ENCODE measurements around the gene RNF214. TPM values are rescaled to one million over a fixed set of nuclear protein-coding genes. Genes with fewer than 3 reads are reported as not detected.

RNF214 gene
- total RNA-seq, 1 experiment from 2014 or later, result 10.4 TPM

DNA sequence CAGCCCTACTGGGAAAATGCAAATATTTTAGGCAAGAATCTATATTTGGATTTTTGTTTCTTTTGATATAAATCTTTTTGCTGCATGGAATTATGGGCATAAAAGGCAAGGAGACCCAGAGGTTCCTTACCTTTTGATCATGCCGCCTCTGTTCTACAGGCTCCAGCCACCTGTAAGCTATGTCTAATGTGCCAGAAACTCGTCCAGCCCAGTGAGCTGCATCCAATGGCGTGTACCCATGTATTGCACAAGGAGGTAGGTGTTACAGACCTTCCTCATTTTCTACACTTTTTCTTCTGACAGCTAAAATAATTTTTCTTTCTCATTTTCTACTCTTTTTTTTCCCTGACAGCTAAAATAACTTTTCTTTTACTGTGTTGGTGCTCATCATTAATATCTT, 50.5 kb downstream of the RNF214 start:
- DNase-seq (ENCODE audit: low spot score), result no peak

DNA sequence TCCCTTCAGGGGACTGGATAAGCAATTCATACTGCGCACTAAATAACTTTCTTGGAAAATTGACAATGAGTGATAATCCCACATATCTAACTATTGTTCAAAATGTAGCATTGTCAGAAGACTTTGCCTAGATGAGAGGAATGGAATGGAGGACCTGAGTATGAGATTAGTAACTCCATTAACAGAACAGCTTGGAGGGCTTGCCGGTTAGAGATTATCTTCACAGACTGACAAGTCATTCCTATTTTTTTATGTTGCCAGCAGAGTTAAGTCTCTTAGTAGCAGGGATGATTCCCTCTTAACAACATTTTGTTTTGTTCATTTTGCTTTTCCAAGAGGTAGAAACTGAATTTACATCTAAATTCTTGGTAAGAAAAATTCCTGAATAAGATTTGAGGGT, 51.6 kb downstream of the RNF214 start:
- DNase-seq (ENCODE audit: low spot score), result no peak

DNA sequence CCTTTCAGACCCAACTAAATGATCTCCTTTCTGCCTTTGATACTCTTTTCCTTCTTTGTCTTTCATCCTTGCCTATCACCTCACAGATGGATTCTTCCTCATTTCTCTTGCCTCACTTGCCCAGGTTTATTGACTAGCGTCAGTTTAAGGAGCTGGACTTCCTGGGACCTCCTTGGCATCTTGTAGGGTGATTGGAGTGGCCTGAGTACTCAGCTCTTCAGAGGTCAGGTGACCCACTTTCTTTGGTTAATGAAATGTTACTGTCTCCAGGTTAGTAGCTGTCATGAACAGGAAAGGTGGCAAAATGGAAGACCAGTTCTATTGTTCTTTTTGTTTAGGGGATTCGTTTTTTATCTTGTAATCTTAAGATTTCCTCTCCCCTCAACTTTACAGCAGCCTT, 54.1 kb downstream of the RNF214 start:
- DNase-seq (ENCODE audit: low spot score), result no peak

DNA sequence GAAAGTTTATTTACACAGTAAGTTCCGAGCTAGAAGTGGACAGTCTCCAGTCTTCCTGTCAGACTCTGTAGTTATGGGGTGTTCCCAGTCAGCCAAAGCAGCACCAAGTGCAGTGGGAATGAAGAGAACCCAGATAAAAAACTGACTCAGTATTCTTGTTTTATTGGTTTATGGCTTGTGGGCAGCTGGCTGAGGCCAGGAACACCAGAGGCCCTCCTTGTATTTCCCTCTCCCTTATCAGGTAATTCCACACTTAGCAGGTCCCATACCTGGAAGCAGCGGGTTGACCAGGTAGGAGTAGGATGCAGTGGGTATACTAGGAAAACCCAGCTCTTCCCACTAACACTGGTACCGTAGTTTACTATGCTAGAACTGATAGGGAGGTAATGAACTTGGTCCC, 55.2 kb downstream of the RNF214 start:
- no peak for DNase-seq (ENCODE audit: low spot score)

DNA sequence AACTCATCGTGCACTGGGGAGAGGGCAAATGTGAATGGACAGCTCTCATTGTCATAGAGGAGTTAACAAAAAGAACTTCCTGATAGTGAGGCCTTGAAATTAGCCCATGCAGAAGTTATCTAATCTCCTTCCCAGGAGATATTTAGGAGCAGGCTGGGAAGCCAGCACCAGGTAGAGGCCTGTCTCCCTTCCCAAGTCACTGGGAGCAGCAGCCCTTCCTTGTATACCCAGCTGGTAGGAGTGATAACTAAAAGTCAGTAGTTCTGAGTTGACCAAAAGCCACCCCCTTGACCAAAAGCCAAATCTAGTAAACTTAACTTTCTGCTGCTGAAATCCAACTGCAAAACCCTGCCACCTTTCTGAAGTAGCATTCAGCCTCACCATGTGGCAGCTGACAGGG, 57.3 kb downstream of the RNF214 start:
- DNase-seq (ENCODE audit: low spot score), result no peak

DNA sequence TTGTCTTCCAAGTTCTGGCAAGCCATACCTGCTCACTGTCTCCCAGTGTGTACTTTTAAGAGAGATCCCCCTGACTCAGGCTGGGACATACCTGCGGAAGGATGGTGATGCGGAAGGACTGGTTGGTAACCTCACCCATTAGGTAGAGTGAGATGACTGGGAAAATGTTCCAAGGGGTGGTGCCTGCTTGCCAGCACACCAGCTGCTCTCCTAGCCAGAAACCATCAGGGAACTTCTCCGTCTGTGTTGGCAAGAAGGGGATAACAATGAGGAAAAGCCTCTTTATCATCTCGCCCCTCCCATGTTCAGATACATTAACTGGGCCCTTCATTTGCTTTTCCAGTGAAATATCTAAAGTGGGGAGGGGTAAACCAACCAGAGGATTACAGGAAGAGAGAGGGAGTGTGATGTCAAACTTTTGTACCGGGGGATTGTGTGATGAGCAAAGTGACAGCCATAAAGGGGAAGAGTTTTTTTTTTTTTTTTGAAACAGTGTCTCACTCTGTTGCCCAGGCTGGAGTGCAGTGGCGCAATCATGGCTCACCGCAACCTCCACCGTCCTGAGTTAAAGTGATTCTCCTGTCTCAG, 58.4 kb downstream of the RNF214 start, which contains the start of gene BACE1-AS:
TSS of gene BACE1-AS (plus strand) at position 538 of the 588 bp plus-strand sequence.
- DNase-seq (ENCODE audit: low spot score), result no peak

DNA sequence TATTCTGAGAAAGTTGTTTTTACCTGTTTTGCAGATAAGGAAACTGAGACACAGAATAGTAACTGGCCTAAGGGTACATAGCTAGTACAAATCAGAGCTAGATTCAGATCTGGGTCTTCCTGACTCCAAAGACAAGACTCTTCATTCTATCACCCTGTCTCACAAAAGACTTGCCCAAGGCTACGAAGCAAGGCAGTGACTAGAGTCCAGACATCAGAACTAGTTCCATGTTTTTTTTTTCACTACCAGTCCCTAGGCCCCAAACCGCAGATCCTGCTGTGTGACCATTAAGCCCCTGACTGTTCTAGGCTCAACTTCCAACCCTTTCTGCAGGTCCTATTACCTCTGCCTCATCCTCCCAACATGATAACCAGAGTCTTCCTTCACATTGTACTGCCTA, 60.1 kb downstream of the RNF214 start:
- DNase-seq (ENCODE audit: low spot score), result no peak

DNA sequence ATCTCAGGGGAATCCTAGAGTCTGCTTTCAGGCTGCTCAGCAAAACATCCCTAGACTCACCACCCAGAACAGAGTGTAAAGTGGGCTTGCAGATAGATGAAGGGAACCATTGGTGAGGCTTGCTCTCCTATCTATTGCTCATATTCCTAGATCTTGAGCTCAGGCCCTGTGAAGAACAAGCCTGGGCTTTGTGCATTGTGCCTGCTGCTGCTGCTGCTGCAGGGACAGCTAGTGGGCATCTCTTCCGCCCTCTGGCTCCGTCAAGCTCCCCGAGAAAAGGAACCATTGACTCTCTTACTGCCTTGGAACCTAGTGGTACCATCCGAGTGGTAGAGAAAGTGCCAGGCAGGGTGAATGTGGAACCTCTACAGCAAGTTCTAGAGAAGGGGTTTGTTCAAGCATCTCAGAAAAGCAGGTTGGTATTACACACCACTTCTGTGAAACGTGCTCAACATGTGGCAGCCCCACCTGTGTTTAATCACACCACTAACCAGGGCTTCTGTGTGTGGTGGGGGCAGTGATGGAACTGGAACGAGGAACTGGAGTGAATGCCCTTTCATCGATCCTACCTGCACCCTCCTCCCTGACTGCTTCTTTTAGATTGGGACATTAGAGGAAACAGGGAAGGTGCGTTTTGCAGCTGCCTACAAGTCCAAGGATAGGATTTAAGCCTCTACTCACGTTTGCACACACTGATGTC, 63.1 kb downstream of the RNF214 start:
- DNase-seq (ENCODE audit: low spot score), result no peak

DNA sequence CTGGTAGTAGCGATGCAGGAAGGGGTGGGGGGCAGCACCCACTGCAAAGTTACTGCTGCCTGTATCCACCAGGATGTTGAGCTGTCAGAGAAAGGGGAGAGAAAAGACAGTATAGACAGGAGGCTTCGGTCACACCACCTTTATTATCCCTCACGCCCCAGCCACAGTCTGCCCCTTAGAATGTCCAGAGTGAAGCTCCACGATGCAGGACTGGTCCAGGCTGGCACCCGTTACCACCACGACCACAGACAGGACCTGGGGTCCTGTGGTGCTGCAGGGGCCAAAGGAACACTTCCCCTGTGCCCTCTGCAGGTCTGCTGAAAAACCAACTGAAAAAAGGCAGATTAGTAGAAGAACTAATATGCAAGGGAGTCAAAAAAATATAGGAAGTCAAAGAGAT, 64.4 kb downstream of the RNF214 start:
- DNase-seq (ENCODE audit: low spot score), result no peak

DNA sequence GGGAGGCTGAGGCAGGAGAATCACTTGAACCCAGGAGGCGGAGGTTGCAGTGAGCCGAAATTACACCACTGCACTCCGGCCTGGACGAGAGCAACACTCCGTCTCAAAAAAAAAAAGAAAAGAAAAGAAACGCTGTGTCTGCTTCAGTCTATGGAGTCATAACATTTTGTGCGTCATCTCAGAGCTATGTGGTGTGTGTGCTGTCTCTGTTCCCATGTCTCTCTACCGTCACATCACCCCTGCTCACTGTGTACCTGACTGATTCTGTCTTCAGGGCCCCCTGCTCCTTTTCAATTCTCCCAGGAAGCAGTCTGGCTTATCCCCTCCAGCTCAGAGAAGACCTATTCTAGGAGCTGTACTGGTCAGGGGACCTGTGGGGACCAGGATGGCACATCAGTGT, 65.7 kb downstream of the RNF214 start:
- no peak for DNase-seq (ENCODE audit: low spot score)

DNA sequence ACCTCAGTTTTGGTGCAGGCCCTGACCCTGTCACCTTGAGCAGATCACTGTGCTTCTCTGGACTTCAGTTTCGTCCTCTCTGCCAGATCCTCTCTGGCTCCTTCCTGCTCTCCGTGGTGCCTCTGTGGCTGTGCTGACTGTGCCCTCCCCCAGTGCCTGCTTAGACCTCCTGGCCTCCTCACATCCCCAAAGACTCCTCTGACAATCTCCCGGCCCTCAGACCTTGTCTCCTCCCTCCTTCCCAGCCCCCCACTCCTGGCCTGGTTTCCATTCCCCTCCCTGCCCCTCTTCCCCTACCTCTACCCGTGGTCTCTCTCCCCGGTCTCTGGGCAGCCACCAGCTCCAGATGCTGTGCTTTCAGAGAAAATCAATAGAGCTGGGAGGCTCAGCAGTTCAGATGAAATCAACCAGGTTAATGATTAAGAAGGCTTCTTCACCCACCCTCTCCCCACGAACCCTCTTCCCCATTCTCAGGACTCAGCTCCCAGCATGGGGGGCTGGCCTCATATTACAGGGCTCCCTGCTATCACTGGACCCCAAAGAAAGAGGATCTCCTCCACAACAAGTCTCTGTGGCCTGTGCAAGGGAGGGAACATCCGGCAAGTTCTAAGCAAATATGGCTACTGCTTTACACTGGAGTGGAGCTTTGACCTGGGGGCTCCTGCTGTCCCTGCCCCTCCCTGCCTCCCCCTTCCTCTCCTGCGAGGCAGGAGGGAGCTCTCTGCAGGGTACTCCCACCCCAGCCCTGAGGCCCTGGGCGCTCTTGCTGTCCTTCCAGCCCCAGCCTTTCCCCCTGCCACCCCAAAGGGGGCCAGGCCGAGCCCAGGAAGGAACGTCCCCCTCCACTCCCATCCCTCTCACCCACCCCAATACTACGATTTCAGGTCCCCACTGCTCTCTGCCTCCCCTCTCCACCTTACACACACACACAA, 67.1 kb downstream of the RNF214 start:
- DNase-seq (ENCODE audit: low spot score), result no peak

DNA sequence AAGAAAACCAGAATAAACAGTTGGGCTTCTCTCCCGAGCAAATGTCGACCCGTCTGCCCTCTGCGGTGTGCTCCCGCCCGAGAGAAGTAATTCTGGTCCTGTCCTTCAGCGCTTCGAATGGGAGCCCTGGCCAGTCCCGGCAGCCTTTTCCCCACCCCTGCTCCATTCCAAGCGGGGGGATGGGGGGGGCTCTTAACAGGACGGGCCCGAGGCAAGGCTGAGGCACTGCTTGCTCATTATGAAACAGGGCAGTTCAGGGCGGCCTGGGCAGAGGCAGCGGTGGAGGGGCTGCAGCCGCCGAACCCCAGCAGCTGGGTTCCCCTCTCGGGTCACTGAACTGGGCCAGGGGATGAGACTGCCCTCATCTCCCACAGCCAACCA, 67.8 kb downstream of the RNF214 start:
- no peak for DNase-seq (ENCODE audit: low spot score)

DNA sequence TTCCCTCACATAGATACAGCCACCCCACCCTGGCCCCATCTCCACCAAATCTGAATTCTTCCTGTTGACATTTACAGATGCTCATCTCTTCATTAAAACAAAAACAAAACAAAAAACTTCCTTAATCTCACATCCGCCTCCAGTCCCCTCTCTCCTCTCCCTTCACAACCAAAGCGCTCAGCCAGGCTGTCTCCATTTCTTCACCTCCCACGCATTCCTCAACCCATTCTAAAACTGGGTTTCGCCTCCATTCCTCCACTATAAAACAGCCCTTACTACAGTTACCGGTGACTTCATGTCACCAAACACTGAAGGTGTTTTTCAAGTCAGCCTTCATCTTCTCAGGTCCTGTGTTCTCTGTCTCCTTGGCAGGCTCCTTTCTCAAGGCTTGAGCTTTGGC, 68.3 kb downstream of the RNF214 start:
- no peak for DNase-seq (ENCODE audit: low spot score)

DNA sequence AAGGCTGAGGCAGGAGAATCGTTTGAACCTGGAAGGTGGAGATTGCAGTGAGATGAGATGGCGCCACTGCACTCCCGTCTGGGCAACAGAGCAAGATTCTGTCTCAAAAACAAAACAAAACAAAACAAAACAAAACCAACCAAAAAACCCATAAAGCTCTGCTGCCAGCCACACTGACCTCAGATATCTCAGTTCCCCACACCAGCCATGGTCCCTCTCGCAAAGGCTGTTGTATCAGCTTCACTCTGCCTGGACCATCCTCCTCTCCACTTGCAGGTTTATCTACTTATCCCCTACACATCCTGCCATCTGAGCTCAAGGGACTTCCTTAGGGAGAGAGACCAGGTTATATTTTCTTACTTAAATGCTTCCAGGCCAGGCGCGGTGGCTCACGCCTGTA, 69.8 kb downstream of the RNF214 start:
- no peak for DNase-seq (ENCODE audit: low spot score)

DNA sequence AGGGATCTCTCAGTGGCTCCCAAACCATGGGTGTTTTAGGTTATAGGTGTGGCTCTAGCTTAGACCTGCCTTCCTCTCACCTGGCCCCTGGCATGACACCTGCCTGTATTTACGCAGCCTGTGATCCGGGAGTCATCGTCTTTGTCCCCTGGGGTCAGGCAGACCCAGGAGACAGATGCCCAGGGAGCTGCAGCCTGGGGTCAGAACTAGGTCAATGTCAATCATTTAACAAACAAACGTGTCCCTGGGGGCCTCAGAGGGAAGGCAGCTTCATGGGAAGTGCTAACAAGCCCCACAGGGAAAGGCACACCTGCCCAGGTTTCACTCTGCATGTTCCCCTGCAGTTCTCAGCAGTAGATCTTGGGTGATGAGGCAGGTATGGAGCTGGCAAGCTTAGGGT, 70.6 kb downstream of the RNF214 start:
- DNase-seq (ENCODE audit: low spot score), result no peak

DNA sequence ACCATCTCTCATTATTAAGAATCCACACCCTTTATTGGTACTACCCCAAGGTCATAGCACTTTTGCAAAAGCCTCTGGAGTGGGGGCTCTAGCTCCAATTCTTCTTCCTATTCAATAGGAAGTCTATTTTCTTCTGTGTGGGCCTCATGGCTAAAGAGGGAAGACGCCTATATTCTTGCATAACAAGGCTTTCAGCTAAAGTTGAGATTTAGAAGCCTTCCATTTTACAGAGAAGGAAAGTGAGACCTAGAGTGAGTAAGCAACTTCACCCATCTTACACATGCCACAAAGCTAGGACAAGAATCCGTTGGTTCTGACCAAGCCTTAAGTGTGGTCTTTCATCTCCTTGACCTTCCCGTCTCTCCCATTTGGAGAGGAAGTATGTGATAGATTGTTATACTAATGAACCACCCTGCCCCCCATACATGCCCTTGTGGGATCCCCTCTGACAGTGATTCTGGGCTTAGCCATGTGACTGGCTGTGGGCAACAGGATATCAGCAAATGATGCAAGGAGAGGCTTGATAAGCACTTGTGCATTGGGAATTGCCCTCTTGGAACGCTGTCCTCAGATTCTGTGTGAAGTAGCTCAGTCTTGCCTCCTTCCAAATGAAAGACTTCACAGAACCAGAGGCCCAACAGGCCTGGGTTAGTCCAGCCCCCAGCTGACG, 71.3 kb downstream of the RNF214 start:
- DNase-seq (ENCODE audit: low spot score), result no peak

DNA sequence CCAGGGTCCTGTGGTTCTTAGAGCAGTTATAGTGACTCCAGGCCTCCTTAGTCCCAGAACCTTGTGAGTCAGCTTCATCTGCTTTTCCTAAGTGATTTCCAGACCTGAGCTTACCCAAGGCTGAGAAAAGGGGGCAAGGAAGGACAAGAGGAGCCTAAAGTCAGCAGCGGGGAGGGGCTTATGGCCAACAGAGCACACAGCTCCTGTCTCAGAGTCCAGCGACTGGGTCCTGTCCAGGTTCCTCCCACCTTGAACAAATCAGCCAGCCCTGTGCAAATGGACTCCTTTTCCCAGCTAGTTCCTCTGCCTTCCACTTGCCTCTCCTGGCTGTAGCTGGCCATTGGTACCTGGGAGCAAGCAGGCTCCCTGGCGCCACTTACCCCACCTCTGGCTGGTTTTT, 72.7 kb downstream of the RNF214 start:
- no peak for DNase-seq (ENCODE audit: low spot score)

DNA sequence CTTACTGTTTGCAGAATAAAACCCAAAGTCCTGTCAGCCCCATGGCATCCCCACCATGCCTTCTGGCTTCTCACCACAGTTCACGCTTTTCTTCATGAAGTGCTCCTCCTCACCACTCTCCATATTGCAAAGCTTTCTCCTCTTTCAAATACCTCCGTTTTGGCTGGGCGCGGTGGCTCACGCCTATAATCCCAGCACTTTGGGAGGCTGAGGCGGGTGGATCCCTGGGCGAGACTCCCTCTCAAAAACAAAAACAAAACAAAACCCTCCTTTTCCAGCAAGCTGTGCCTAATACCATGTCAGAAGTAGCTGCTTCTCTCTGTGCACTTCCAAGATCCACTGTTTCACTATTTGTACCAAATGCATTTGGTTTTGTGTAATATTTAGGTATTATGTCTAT, 76.8 kb downstream of the RNF214 start:
- no peak for DNase-seq (ENCODE audit: low spot score)

DNA sequence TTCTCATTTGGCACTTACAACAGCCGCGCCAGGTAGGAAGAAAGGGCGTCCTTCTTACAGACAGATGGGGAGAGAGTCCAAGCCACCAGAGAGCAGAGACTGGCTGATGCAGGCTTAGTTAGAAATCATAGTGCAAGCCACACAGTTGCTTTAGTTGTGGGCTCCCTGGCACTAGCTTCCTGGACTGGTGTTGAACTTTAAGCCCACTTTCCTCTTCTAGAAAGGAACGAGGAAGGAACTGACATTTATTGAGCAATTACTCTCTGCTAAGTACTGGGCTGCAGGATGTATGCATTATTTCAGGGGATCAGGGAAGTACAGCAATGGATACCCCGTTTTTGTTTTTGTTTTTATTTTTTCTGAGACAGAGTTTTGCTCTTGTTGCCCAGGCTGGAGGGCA, 80.6 kb downstream of the RNF214 start:
- DNase-seq (ENCODE audit: low spot score), result no peak

DNA sequence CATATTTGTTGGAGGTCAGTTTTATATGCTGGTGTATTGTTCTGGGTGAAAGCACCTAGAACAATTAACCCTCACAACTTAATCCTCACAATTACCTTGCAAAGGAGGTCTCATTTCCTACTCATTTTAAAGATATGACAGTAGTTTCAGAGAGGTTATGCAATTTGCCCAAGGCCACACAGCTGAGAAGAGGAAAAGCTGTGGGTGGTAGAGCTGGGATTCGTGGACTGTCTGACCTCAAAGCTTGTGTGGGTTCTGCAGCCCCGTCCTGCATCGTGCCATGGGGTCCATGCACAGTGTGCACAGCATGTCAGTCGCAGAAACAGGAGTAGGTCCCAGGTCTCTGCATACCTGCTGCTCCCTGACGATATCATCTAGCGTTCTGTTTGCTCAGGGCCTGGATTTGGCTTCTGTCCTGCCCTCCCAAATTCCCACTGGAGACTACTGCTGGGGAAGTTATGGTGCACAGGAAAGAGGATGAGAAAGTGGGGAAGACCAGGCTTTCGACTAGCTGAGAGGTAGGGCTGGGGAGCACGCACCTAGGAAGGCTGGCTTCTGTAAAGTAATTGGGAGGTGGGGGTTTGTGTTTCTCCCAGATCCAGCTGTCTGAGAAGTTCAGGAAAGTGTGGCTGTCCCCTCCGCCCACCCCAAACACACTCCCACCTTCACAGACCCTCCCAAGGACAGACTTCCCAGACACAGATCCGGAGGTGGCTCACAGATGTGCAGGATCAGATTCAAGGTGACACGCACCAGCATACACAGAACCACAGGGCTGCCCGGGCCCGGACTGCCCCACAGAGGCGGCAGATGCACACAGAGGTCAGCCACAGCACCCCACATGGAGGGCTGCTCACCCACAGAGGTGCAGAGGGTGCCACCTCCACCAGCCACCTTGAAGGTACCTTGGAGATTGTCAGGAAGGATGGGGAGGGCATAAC, 81.6 kb downstream of the RNF214 start:
- DNase-seq (ENCODE audit: low spot score), result no peak

DNA sequence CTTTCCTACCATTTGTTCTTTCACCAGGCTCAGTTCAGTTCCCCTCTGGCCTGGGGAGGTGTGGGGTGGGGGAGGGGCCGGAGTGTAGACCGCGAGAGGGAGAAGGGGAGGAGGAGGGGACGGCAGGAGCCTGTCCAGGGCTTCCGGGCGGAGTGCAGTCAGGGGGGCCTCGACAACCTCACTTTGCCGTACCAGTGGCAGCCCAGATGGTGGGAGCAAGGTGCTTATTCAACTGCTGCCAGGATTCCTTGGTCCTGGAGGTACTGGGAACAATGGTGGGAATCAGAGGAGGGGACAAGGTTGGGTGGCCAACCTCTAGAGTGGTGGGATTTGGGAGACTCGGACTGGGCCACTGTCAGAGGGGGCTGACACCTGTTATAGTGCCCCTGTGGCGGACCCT, 82.4 kb downstream of the RNF214 start:
- no peak for DNase-seq (ENCODE audit: low spot score)

All from A172 (cell line).